Dedifferentiated amniotic fluid mesenchymal stem cell (primary cell): ENCODE measurements around the gene MOB2.
"Not testable (repeated sequence)": the region's sequence is repeated elsewhere in the genome, so short reads cannot be mapped to it uniquely, and the experiment has no call there.

Experiments
- DNase-seq: peaks from one replicate; pipeline ENCODE4 v3.0.0-alpha.2; 2016; ENCODE audit errors: extremely low spot score

The MOB2 gene

GRCh38 chr11:1442807-1443366 lies 43.7 kb downstream of the MOB2 start:
- no peak for DNase-seq

GRCh38 chr11:1442163-1442562 lies 44.4 kb downstream of the MOB2 start:
- DNase-seq: no peak

GRCh38 chr11:1440496-1440895 lies 46.1 kb downstream of the MOB2 start:
- no peak for DNase-seq

GRCh38 chr11:1440066-1440465 lies 46.5 kb downstream of the MOB2 start:
- DNase-seq: no peak

- no peak for DNase-seq
Observed at GRCh38 chr11:1439341-1439740, 47.2 kb downstream of the MOB2 start.

- no peak for DNase-seq
Observed at GRCh38 chr11:1438967-1439330, 47.6 kb downstream of the MOB2 start.

GRCh38 chr11:1438261-1438966 lies 48.2 kb downstream of the MOB2 start:
- DNase-seq: no peak

GRCh38 chr11:1437500-1437899 lies 49.1 kb downstream of the MOB2 start:
- peak; percentile 50 for DNase-seq

- DNase-seq: no peak
Observed at GRCh38 chr11:1436468-1437039, 50.0 kb downstream of the MOB2 start.

GRCh38 chr11:1435820-1436467 lies 50.6 kb downstream of the MOB2 start:
- DNase-seq: no peak

- DNase-seq: not testable (repeated sequence)
Observed at GRCh38 chr11:1435479-1435819, 51.1 kb downstream of the MOB2 start.

- no peak for DNase-seq
Observed at GRCh38 chr11:1433977-1434640, 52.5 kb downstream of the MOB2 start.

- DNase-seq: no peak
Observed at GRCh38 chr11:1433568-1433967, 53.0 kb downstream of the MOB2 start.

GRCh38 chr11:1428762-1429316 lies 57.7 kb downstream of the MOB2 start:
- no peak for DNase-seq

GRCh38 chr11:1425439-1425838 lies 61.1 kb downstream of the MOB2 start:
- DNase-seq: no peak

GRCh38 chr11:1425006-1425405 lies 61.6 kb downstream of the MOB2 start:
- no peak for DNase-seq

GRCh38 chr11:1423406-1423805 lies 63.2 kb downstream of the MOB2 start:
- DNase-seq: not testable (repeated sequence)

GRCh38 chr11:1422981-1423380 lies 63.6 kb downstream of the MOB2 start:
- DNase-seq: no peak

GRCh38 chr11:1422481-1422880 lies 64.1 kb downstream of the MOB2 start:
- no peak for DNase-seq

- DNase-seq: no peak
Observed at GRCh38 chr11:1421291-1421690, 65.3 kb downstream of the MOB2 start.

GRCh38 chr11:1419811-1420210 lies 66.8 kb downstream of the MOB2 start:
- DNase-seq: no peak
